Lower lobe of right lung (tissue), 2 donors: Measurements from ENCODE around the gene COMT. TPM values are rescaled to one million over a fixed set of nuclear protein-coding genes. Genes with fewer than 3 reads are reported as not detected.

Experiments
- ATAC-seq, 2 donors: fragments of 200-7000 bp; cut with Tn5 transposase; one replicate each; pipeline ENCODE4 v1.9.1; 2020 to 2022; ENCODE audit warnings: mild to moderate bottlenecking in 2 of 2, moderate library complexity in 2 of 2
- DNase-seq: peaks from one replicate; pipeline ENCODE4 v3.0.0-alpha.2; 2020
- H3K27ac ChIP-seq: fragments of 200-600 bp; one replicate; pipeline ENCODE4 v1.8.0; 2022
- H3K27me3 ChIP-seq: fragments of 200-600 bp; one replicate; pipeline ENCODE4 v1.8.0; 2022; ENCODE audit warnings: low read depth
- H3K36me3 ChIP-seq: fragments of 200-600 bp; one replicate; pipeline ENCODE4 v1.8.0; 2022; ENCODE audit warnings: mild to moderate bottlenecking
- H3K4me1 ChIP-seq: fragments of 200-600 bp; one replicate; pipeline ENCODE4 v1.8.0; 2022
- H3K4me3 ChIP-seq: fragments of 200-600 bp; one replicate; pipeline ENCODE4 v1.8.0; 2022; ENCODE audit warnings: mild to moderate bottlenecking
- H3K9me3 ChIP-seq: fragments of 200-600 bp; one replicate; pipeline ENCODE4 v1.8.0; 2022
- CTCF ChIP-seq: fragments of 200-600 bp; IDR thresholded peaks from one replicate; pipeline ENCODE4 v1.8.0; 2022; ENCODE audit warnings: antibody characterized with exemption, mild to moderate bottlenecking
- intact Hi-C: fragments of 100-400 bp; cut with DNase I; formaldehyde crosslinking; loops from one replicate; pipeline ENCODE4 v1.11.0; 2022
- total RNA-seq: library from RNA; stranded (reverse); fragmentation: NEBNext Ultra II Directional; extraction: Animal tissue kit (Norgen Biotek cat#: 25700); gene quantifications from one replicate; pipeline ENCODE4 v1.2.1, GENCODE V29; 2021
- donor health status: DM: no; HTN: yes; CAD: no; lungs with severe emphysema.

Gene COMT
- total RNA-seq, 1 donor from 2014 or later = 235 TPM

GRCh38 chr22:19981961-19982920 lies 40.7 kb downstream of the COMT start:
- DNase-seq = no peak
- H3K4me1 ChIP-seq = peaks cover 22% of the 10 kb centered on the region

GRCh38 chr22:19982991-19983578 lies 41.5 kb downstream of the COMT start:
- Histone ChIP-seq H3K9me3 (no peaks in the 10 kb centered on the region), H3K27me3 (no peaks in the 10 kb centered on the region), H3K27ac (no peak overlapping the region), H3K36me3 (peaks cover 10% of the 10 kb centered on the region), H3K4me3 (no peak overlapping the region), H3K4me1 (peaks cover 22% of the 10 kb centered on the region)
- no peak for TF ChIP-seq CTCF
- ATAC-seq (no peak), DNase-seq (no peak)
- intact Hi-C loops = no loop called here

More at GRCh38 chr22:19981961-19982920, 40.7 kb downstream of the COMT start:
- intact Hi-C loops = no loop called here
- no peak for TF ChIP-seq CTCF
- no peaks in the 10 kb centered on the region for H3K9me3 ChIP-seq
- H3K27ac ChIP-seq = no peak overlapping the region
- peaks cover 10% of the 10 kb centered on the region for H3K36me3 ChIP-seq
- H3K27me3 ChIP-seq = no peaks in the 10 kb centered on the region
- no peak overlapping the region for H3K4me3 ChIP-seq
- ATAC-seq = no peak

DNA sequence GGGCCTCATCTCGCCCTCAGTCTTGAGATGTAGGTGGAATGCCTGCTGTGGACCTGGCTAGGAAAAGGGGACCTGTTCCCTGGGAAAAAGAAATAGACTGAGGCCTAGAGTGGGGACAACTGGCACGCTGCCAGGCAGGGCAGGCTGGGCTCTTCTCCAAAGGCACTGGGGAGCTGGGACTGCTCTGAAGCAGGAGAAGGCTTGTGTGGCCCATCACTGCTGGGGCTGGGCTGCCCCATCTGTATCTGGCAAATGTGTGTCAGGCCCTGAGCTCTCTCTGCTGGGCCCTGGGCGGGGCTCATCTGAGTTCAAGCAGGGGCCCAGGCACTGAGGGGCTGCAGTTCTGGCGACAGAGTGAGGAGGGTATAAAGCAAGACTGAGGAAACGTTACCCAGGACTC lies 42.2 kb downstream of the COMT start:
- TF ChIP-seq CTCF = no peak
- Histone ChIP-seq H3K27me3 (no peaks in the 10 kb centered on the region), H3K4me3 (no peak overlapping the region), H3K36me3 (peaks cover 10% of the 10 kb centered on the region), H3K27ac (no peak overlapping the region), H3K9me3 (no peaks in the 10 kb centered on the region), H3K4me1 (peaks cover 26% of the 10 kb centered on the region)
- intact Hi-C loops = no loop called here
- ATAC-seq = no peak
- no peak for DNase-seq

DNA sequence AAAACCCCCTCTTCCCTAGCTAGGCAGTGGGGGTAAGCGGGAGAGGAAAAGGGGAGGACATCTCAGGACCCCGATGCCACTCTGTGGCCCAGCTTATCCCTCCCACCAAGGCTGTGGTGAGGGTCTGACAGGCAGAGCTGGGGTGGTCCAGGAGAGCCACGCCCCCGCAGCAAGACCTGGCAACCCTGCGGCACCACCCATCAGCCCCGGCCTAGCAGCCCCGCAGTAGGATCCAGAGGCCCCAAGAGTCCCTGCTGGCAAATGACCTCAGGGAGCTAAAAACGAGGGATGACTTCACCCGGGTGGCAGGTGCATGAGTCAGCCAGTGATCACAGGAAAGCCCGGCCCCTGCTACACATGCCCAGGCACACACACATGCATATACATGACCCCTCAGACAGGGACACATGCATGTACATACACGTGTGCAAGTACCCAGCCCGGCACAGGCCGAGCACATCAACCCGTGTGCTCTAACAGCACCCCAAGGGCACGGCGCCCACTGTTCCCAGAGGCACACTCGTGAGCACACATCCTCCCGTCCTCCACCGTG lies 42.7 kb downstream of the COMT start:
- DNase-seq (no peak), ATAC-seq (no peak)
- H3K9me3 ChIP-seq = no peaks in the 10 kb centered on the region
- intact Hi-C loops = no loop called here
- no peak for TF ChIP-seq CTCF
- peaks cover 30% of the 10 kb centered on the region for H3K4me1 ChIP-seq
- H3K27me3 ChIP-seq = no peaks in the 10 kb centered on the region
- peaks cover 7% of the 10 kb centered on the region for H3K36me3 ChIP-seq
- no peak overlapping the region for H3K4me3 ChIP-seq
- no peak overlapping the region for H3K27ac ChIP-seq

DNA sequence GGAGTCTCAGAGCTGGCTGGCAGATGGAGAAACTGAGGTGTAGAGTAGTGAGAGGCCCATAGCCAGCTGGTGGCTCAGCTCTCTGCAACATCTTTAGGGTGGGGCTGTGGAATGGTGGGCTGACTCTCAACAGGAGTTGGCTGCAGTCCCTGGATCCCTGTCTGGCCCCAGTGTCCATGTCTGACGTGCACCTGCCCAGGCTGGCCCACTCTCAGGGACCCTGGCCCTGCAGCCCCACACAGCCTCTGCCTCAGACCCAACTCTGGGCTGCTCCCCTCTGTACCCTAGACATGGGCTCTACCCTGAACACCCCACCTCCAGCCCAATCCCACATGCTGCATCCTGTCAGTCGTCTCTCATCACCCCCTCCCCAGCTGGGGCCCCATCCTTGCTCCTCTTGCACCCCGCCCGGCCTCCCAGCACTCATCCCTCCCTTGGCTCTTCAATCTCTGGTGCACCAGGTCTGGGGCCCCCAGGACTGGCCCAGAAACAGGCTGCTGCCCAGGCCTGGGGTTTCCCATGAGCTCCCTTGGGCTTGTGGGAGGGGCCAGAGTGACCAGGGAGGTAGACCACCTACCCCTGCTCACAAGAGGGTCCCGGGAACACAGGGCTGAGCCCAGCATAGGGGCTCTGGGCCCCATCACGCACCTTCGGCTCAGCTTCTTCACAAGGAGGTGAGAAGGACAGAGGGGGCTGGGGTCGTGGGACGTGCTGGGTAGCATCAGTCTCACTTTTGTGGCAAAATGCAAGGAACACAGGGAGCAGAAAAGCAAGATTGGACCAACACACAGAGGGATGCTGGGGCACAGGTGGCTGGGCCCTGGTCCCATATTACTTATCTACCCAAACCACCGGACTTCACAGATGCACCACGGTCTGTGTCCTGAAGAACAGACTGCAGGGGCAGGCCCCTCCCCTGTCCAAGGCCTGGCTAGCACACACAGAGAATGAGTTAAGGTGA lies 43.6 kb downstream of the COMT start:
- peaks cover 31% of the 10 kb centered on the region for H3K4me1 ChIP-seq
- H3K27ac ChIP-seq = no peak overlapping the region
- no peaks in the 10 kb centered on the region for H3K9me3 ChIP-seq
- DNase-seq = no peak
- no peaks in the 10 kb centered on the region for H3K27me3 ChIP-seq
- no peak for TF ChIP-seq CTCF
- intact Hi-C loops = no loop called here
- no peak overlapping the region for H3K4me3 ChIP-seq
- ATAC-seq = no peak
- H3K36me3 ChIP-seq = peaks cover 4% of the 10 kb centered on the region
